ENCODE measurements around the gene GOLGA6L6. TPM values are rescaled to one million over a fixed set of nuclear protein-coding genes. Genes with fewer than 3 reads are reported as not detected.
"Not testable (repeated sequence)": the region's sequence is repeated elsewhere in the genome, so short reads cannot be mapped to it uniquely, and the experiment has no call there.

Gene GOLGA6L6
- total and polyA plus RNA-seq, 2 donors (not counting 1 experiment from before 2014, with no cell fraction given), result not detected

GRCh38 chr15:20505926-20506658 lies 35.5 kb downstream of the GOLGA6L6 start:
- H3K27ac Mint-ChIP-seq; H3K4me1 ChIP-seq (ENCODE audit: control insufficient read depth in 2 of 2, insufficient read depth in 2 of 2, low read length in 2 of 2); H4K20me1 ChIP-seq (ENCODE audit: control insufficient read depth, insufficient read depth, low read length, poor library complexity, severe bottlenecking); H3K36me3 ChIP-seq (replicated peaks in 1 of 2; ENCODE audit: control extremely low read depth in 1 of 2, control insufficient read depth in 1 of 2, extremely low read depth in 1 of 2, insufficient read depth in 2 of 2, low read length in 1 of 2); H3K4me2 ChIP-seq (replicated peaks; ENCODE audit: low read depth, low read length, poor library complexity, severe bottlenecking); ATAC-seq (ENCODE audit: low read depth); H3K27me3 ChIP-seq (replicated peaks in 1 of 4; ENCODE audit: control extremely low read depth in 1 of 4, control insufficient read depth in 3 of 4, insufficient read depth in 4 of 4, low read length in 3 of 4); DNase-seq; H3K9ac ChIP-seq (ENCODE audit: low read length); H3K9me3 ChIP-seq (ENCODE audit: control extremely low read depth in 1 of 3, control insufficient read depth in 2 of 3, insufficient read depth in 1 of 3, low read length in 2 of 3); POLR2A ChIA-PET; H3K27me3 Mint-ChIP-seq; H2AFZ ChIP-seq (ENCODE audit: insufficient read depth, low read depth, low read length, poor library complexity, severe bottlenecking); H3K27ac ChIP-seq (ENCODE audit: low read length in 2 of 2); H3K4me3 Mint-ChIP-seq; H3K4me1 Mint-ChIP-seq; H3K79me2 ChIP-seq (ENCODE audit: control insufficient read depth, insufficient read depth, low read length); intact Hi-C loops (cut with micrococcal nuclease); CTCF ChIA-PET; H3K9me3 Mint-ChIP-seq (ENCODE audit: insufficient read depth): not testable (repeated sequence)
- WGBS (ENCODE audit: insufficient coverage), result no CpG with 5 or more reads among the region's 87 CpGs
- H3K4me3 ChIP-seq (ENCODE audit: control extremely low read depth in 1 of 5, extremely low read depth in 1 of 5, insufficient read depth in 1 of 5, low read depth in 2 of 5, low read length in 4 of 5), result peak overlapping the region in 1 of 5 experiments; percentile 27

DNA sequence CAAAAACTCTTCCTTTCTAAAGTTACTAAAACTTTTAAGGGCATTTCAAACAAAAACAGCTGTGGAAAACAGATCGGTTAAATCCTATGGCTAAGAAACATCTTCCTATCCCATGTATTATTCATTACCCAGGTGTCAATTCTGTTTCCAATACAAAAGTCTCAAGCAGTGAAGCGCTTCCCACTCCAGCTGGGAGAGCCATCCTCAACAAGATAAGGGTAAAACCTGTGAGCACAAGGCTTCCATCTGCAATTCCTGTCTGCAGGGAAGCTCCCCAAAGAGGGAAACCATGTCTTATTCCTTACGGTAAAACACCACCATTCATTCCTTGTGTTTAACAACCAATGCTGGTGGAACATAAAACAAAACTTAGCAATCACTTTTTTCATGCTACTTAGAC lies 38.8 kb downstream of the GOLGA6L6 start:
- intact Hi-C loops (cut with micrococcal nuclease); H3K9me3 ChIP-seq (ENCODE audit: control extremely low read depth in 1 of 3, control insufficient read depth in 2 of 3, insufficient read depth in 1 of 3, low read length in 2 of 3); H3K4me2 ChIP-seq (replicated peaks; ENCODE audit: low read depth, low read length, poor library complexity, severe bottlenecking); POLR2A ChIA-PET; H3K4me3 ChIP-seq (ENCODE audit: control extremely low read depth in 1 of 5, extremely low read depth in 1 of 5, insufficient read depth in 1 of 5, low read depth in 2 of 5, low read length in 4 of 5); H3K79me2 ChIP-seq (ENCODE audit: control insufficient read depth, insufficient read depth, low read length); H3K4me1 Mint-ChIP-seq; H2AFZ ChIP-seq (ENCODE audit: insufficient read depth, low read depth, low read length, poor library complexity, severe bottlenecking); H3K4me1 ChIP-seq (ENCODE audit: control insufficient read depth in 2 of 2, insufficient read depth in 2 of 2, low read length in 2 of 2); H3K9ac ChIP-seq (ENCODE audit: low read length); H3K4me3 Mint-ChIP-seq; ATAC-seq (ENCODE audit: low read depth); CTCF ChIA-PET; H3K36me3 ChIP-seq (replicated peaks in 1 of 2; ENCODE audit: control extremely low read depth in 1 of 2, control insufficient read depth in 1 of 2, extremely low read depth in 1 of 2, insufficient read depth in 2 of 2, low read length in 1 of 2); H4K20me1 ChIP-seq (ENCODE audit: control insufficient read depth, insufficient read depth, low read length, poor library complexity, severe bottlenecking); H3K27ac ChIP-seq (ENCODE audit: low read length in 2 of 2); H3K27ac Mint-ChIP-seq; DNase-seq; H3K9me3 Mint-ChIP-seq (ENCODE audit: insufficient read depth); H3K27me3 ChIP-seq (replicated peaks in 1 of 4; ENCODE audit: control extremely low read depth in 1 of 4, control insufficient read depth in 3 of 4, insufficient read depth in 4 of 4, low read length in 3 of 4); H3K27me3 Mint-ChIP-seq: not testable (repeated sequence)
- no CpG with 5 or more reads among the region's 3 CpGs for WGBS (ENCODE audit: insufficient coverage)

- intact Hi-C loops (cut with micrococcal nuclease); H3K9me3 ChIP-seq (ENCODE audit: control extremely low read depth in 1 of 3, control insufficient read depth in 2 of 3, insufficient read depth in 1 of 3, low read length in 2 of 3); H3K79me2 ChIP-seq (ENCODE audit: control insufficient read depth, insufficient read depth, low read length); H3K4me2 ChIP-seq (replicated peaks; ENCODE audit: low read depth, low read length, poor library complexity, severe bottlenecking); H3K27ac ChIP-seq (ENCODE audit: low read length in 2 of 2); H3K4me1 Mint-ChIP-seq; H3K27me3 Mint-ChIP-seq; DNase-seq; H3K9ac ChIP-seq (ENCODE audit: low read length); H3K9me3 Mint-ChIP-seq (ENCODE audit: insufficient read depth); H3K27me3 ChIP-seq (replicated peaks in 1 of 4; ENCODE audit: control extremely low read depth in 1 of 4, control insufficient read depth in 3 of 4, insufficient read depth in 4 of 4, low read length in 3 of 4); H2AFZ ChIP-seq (ENCODE audit: insufficient read depth, low read depth, low read length, poor library complexity, severe bottlenecking); H3K4me3 Mint-ChIP-seq; H3K4me1 ChIP-seq (ENCODE audit: control insufficient read depth in 2 of 2, insufficient read depth in 2 of 2, low read length in 2 of 2); H3K36me3 ChIP-seq (replicated peaks in 1 of 2; ENCODE audit: control extremely low read depth in 1 of 2, control insufficient read depth in 1 of 2, extremely low read depth in 1 of 2, insufficient read depth in 2 of 2, low read length in 1 of 2); POLR2A ChIA-PET; H3K4me3 ChIP-seq (ENCODE audit: control extremely low read depth in 1 of 5, extremely low read depth in 1 of 5, insufficient read depth in 1 of 5, low read depth in 2 of 5, low read length in 4 of 5); ATAC-seq (ENCODE audit: low read depth); CTCF ChIA-PET; H3K27ac Mint-ChIP-seq; H4K20me1 ChIP-seq (ENCODE audit: control insufficient read depth, insufficient read depth, low read length, poor library complexity, severe bottlenecking): not testable (repeated sequence)
- no CpG with 5 or more reads among the region's 5 CpGs for WGBS (ENCODE audit: insufficient coverage)
Measured at GRCh38 chr15:20501512-20502222, 39.9 kb downstream of the GOLGA6L6 start.

DNA sequence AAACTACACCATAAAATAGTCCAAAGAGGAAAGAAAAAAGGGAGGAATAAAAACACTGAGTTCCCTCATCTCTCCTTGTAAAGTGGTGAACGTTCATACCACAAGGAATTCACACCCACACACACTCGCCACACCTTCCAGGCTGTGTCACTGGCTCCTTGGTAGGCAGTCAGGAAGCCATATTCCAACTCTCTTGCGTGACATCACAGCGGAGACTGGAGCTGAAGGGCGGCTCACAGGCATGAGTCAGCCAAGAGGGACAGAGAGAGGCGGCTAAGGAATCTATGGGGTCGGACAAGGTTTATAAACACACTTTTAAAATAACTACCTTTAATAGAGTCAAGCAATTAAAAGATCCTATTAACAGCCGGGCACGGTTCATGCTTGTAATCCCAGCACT lies 43.8 kb downstream of the GOLGA6L6 start:
- H3K79me2 ChIP-seq (ENCODE audit: control insufficient read depth, insufficient read depth, low read length); H3K9me3 Mint-ChIP-seq (ENCODE audit: insufficient read depth); CTCF ChIA-PET; H3K27me3 Mint-ChIP-seq; H3K4me2 ChIP-seq (replicated peaks; ENCODE audit: low read depth, low read length, poor library complexity, severe bottlenecking); H3K27ac Mint-ChIP-seq; H3K9me3 ChIP-seq (ENCODE audit: control extremely low read depth in 1 of 3, control insufficient read depth in 2 of 3, insufficient read depth in 1 of 3, low read length in 2 of 3); DNase-seq; H3K4me1 ChIP-seq (ENCODE audit: control insufficient read depth in 2 of 2, insufficient read depth in 2 of 2, low read length in 2 of 2); H3K9ac ChIP-seq (ENCODE audit: low read length); H3K36me3 ChIP-seq (replicated peaks in 1 of 2; ENCODE audit: control extremely low read depth in 1 of 2, control insufficient read depth in 1 of 2, extremely low read depth in 1 of 2, insufficient read depth in 2 of 2, low read length in 1 of 2); H3K27me3 ChIP-seq (replicated peaks in 1 of 4; ENCODE audit: control extremely low read depth in 1 of 4, control insufficient read depth in 3 of 4, insufficient read depth in 4 of 4, low read length in 3 of 4); POLR2A ChIA-PET; ATAC-seq (ENCODE audit: low read depth); H2AFZ ChIP-seq (ENCODE audit: insufficient read depth, low read depth, low read length, poor library complexity, severe bottlenecking); H3K4me1 Mint-ChIP-seq; H4K20me1 ChIP-seq (ENCODE audit: control insufficient read depth, insufficient read depth, low read length, poor library complexity, severe bottlenecking); H3K4me3 ChIP-seq (ENCODE audit: control extremely low read depth in 1 of 5, extremely low read depth in 1 of 5, insufficient read depth in 1 of 5, low read depth in 2 of 5, low read length in 4 of 5); intact Hi-C loops (cut with micrococcal nuclease); H3K27ac ChIP-seq (ENCODE audit: low read length in 2 of 2); H3K4me3 Mint-ChIP-seq: not testable (repeated sequence)
- 100% methylated on average over 1 of the region's 9 CpGs for WGBS (ENCODE audit: insufficient coverage)
